Measurements from ENCODE around the gene ATP2B2. TPM values are rescaled to one million over a fixed set of nuclear protein-coding genes. Genes with fewer than 3 reads are reported as not detected.

Gene ATP2B2
- total and polyA plus RNA-seq, 2 of the 8 experiments (the other 6 are each of a cell fraction or from before 2014, with no cell fraction given): 0.14 to 1.2 TPM

DNA sequence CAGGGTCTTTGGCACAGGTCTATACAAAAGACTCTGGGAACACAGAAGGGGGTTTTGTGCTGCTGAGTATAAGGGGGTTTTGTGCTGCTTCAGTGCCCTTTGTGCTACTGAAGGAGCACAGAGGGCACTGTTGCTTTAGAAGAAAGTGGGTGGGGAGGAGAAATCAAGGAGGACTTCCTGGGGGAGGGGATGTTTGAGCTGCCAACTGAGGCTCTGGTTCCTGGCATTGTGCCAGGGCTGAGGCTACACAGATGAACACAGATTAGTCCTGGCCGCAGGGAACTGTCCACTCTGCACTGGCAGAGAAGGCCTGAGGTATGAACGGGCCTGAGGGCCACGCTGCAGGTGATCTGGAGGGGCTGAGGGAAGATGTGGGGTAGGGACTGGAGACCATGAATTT lies 152.2 kb downstream of the ATP2B2 start:
- Histone ChIP-seq H2BK12ac (ENCODE audit: low read depth, low read length) (no peak overlapping the region), H4K5ac (ENCODE audit: insufficient read length, low read depth, low read length) (no peak overlapping the region), H3K9ac (replicated peaks in 1 of 4; ENCODE audit: extremely low read depth in 1 of 4, low read depth in 3 of 4, low read length in 3 of 4) (no peak overlapping the region), H3K14ac (ENCODE audit: insufficient read length) (peak overlapping the region; percentile 51), H3K79me2 (ENCODE audit: control insufficient read depth in 1 of 2, insufficient read depth in 2 of 2, low read length in 2 of 2) (no peaks in the 10 kb centered on the region), H4K91ac (replicated peaks; ENCODE audit: insufficient read length, low read length) (no peak overlapping the region), H2AFZ (ENCODE audit: low read length) (no peak overlapping the region), H4K8ac (ENCODE audit: extremely low read depth, insufficient read depth, low read length) (no peak overlapping the region), H3K27ac (ENCODE audit: low read depth, low read length) (no peak overlapping the region), H3K27me3 (replicated peaks in 1 of 4; ENCODE audit: control insufficient read depth in 3 of 4, extremely low read depth in 1 of 4, insufficient read depth in 3 of 4, low read length in 3 of 4) (no peaks in the 10 kb centered on the region; a peak in 1 of 7 replicates), H2BK120ac (replicated peaks; ENCODE audit: low read depth, low read length) (no peak overlapping the region), H4K20me1 (replicated peaks in 1 of 2; ENCODE audit: control insufficient read depth in 1 of 2, insufficient read depth in 2 of 2, low read length in 2 of 2) (peaks cover 0 to 2% of the 10 kb centered on the region in 2 experiments), H3K18ac (ENCODE audit: extremely low read depth, low read length) (no peak overlapping the region), H3K4me2 (ENCODE audit: insufficient read depth in 1 of 2, low read depth in 2 of 2, low read length in 2 of 2) (no peak overlapping the region), H3K4me3 (ENCODE audit: extremely low read depth in 1 of 4, insufficient read depth in 2 of 4, low read depth in 3 of 4, low read length in 4 of 4) (no peak overlapping the region), H2BK15ac (ENCODE audit: low read length) (no peak overlapping the region), H3K4me1 (replicated peaks in 1 of 4; ENCODE audit: control insufficient read depth in 3 of 4, insufficient read depth in 4 of 4, low read length in 3 of 4) (peaks cover 0 to 5% (median 0%) of the 10 kb centered on the region in 4 experiments; a peak in 3 of 7 replicates), H3K9me3 (ENCODE audit: insufficient read depth in 2 of 2, low read depth in 1 of 2, low read length in 1 of 2) (no peaks in the 10 kb centered on the region), H3K56ac (replicated peaks; ENCODE audit: insufficient read length, low read depth, low read length) (no peak overlapping the region), H2BK20ac (ENCODE audit: low read length) (no peak overlapping the region), H3K79me1 (ENCODE audit: low read depth, low read length) (no peaks in the 10 kb centered on the region; the same call in 1 of the 2 replicates), H3K23me2 (ENCODE audit: low read depth, low read length) (no peaks in the 10 kb centered on the region), H3K36me3 (ENCODE audit: control insufficient read depth in 2 of 4, insufficient read depth in 4 of 4, low read length in 3 of 4) (no peaks in the 10 kb centered on the region), H2AK5ac (ENCODE audit: low read depth, low read length) (no peak overlapping the region), H3K23ac (ENCODE audit: insufficient read length) (no peak overlapping the region), H2BK5ac (ENCODE audit: low read depth, low read length) (no peak overlapping the region), H3K4ac (replicated peaks; ENCODE audit: insufficient read length, low read depth, low read length) (no peak overlapping the region)
- FAIRE-seq (no peak), DNase-seq (ENCODE audit: low read depth in 1 of 2, low spot score in 2 of 2) (no peak)
- TF ChIP-seq SUZ12 (IDR thresholded peaks at IDR 0.05; ENCODE audit: low read length) (no peak), RAD21 (IDR thresholded peaks at IDR 0.05 in 1 of 2, conservative IDR thresholded peaks at IDR 0.05 in 1 of 2; ENCODE audit: low read depth in 2 of 2, low read length in 2 of 2) (peak; percentile 30 to 32; a peak in 3 of 4 replicates)
- TF ChIP-seq, protein P1, sequence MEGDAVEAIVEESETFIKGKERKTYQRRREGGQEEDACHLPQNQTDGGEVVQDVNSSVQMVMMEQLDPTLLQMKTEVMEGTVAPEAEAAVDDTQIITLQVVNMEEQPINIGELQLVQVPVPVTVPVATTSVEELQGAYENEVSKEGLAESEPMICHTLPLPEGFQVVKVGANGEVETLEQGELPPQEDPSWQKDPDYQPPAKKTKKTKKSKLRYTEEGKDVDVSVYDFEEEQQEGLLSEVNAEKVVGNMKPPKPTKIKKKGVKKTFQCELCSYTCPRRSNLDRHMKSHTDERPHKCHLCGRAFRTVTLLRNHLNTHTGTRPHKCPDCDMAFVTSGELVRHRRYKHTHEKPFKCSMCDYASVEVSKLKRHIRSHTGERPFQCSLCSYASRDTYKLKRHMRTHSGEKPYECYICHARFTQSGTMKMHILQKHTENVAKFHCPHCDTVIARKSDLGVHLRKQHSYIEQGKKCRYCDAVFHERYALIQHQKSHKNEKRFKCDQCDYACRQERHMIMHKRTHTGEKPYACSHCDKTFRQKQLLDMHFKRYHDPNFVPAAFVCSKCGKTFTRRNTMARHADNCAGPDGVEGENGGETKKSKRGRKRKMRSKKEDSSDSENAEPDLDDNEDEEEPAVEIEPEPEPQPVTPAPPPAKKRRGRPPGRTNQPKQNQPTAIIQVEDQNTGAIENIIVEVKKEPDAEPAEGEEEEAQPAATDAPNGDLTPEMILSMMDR (IDR thresholded peaks at IDR 0.05; ENCODE audit: control extremely low read depth in 1 of 3, insufficient read depth in 1 of 3, low read depth in 1 of 3, low read length in 3 of 3): peak in 1 of 3 experiments; percentile 6; a peak in 2 of 4 replicates
- WGBS, 2 experiments (ENCODE audit: extremely low coverage in 1 of 2, insufficient coverage in 1 of 2, insufficient read length in 1 of 2, insufficient replicate concordance in 2 of 2, low coverage in 1 of 2, low lambda C conversion rate in 2 of 2, missing lambda C conversion rate in 1 of 2): 95% methylated on average over 3 of the region's 3 CpGs; no CpG with 5 or more reads in 1 of the 2 experiments
- POLR2A ChIA-PET (ENCODE audit: partially characterized antibody): no interaction called here
- CTCF ChIA-PET (ENCODE audit: partially characterized antibody): interaction anchor here (1.2 to 2.1 kb wide), 3 partner anchors 9 to 121 kb away, joined by 4 to 10 read pairs (median 4); no protein-coding TSS in a partner anchor

Data from H1 (cell line).